Stomach (tissue), 4 donors: ENCODE measurements around the gene ARFGAP3.
"Not testable (repeated sequence)": the region's sequence is repeated elsewhere in the genome, so short reads cannot be mapped to it uniquely, and the experiment has no call there.

Experiments
- CTCF ChIP-seq, 7 experiments: fragments of 450-650 bp in 4 of 7; fragments of 200-600 bp in 3 of 7; sonication (generic) in 3 of 7; IDR thresholded peaks; one replicate each; pipeline ENCODE4 v1.5.1; 2016 to 2019; ENCODE audit warnings: antibody characterized with exemption in 7 of 7, control low read depth in 2 of 7, mild to moderate bottlenecking in 1 of 7
- POLR2A ChIP-seq, 4 donors: fragments of 450-650 bp; IDR thresholded peaks; one replicate each; pipeline ENCODE4 v1.6.1; 2016; ENCODE audit warnings: antibody characterized with exemption in 4 of 4, control low read depth in 2 of 4, mild to moderate bottlenecking in 1 of 4, moderate library complexity in 1 of 4
- POLR2AphosphoS5 ChIP-seq, 3 donors: sonication (generic); formaldehyde crosslinking; IDR thresholded peaks; one replicate each; pipeline ENCODE4 v1.6.1; 2016; ENCODE audit warnings: antibody characterized with exemption in 3 of 3

GRCh38 chr22:42755553-42755952 lies 101.5 kb downstream of the ARFGAP3 start:
- TF ChIP-seq CTCF, POLR2A, POLR2AphosphoS5 (IDR thresholded peaks at IDR 0.05): not testable (repeated sequence)
